ENCODE data around the gene SLIT2.

The SLIT2 gene

GRCh38 chr4:20297783-20298182, 46.1 kb downstream of the SLIT2 start:
- H3K36me3 ChIP-seq (ENCODE audit: control insufficient read depth in 1 of 2, insufficient read depth in 2 of 2, low read depth in 1 of 2, low read length in 2 of 2): no peaks in the 10 kb centered on the region
- no peak overlapping the region for H2BK5ac ChIP-seq (ENCODE audit: low read depth, low read length, poor library complexity, severe bottlenecking)
- peak overlapping the region; percentile 75 for H3K9ac ChIP-seq (ENCODE audit: low read length)
- H3K4me3 ChIP-seq (ENCODE audit: insufficient read depth in 1 of 2, low read depth in 1 of 2, low read length in 2 of 2): no peak overlapping the region
- no peak overlapping the region for H3K27ac ChIP-seq (ENCODE audit: low read length, poor library complexity, severe bottlenecking)
- WGBS: 100% methylated on average over 1 of the region's 6 CpGs
- H3K79me1 ChIP-seq (replicated peaks; ENCODE audit: low read length, poor library complexity, severe bottlenecking): no peaks in the 10 kb centered on the region
- H2BK120ac ChIP-seq (ENCODE audit: low read depth, low read length): no peak overlapping the region
- H3K4me1 ChIP-seq (ENCODE audit: control insufficient read depth, insufficient read depth, low read depth, low read length): no peaks in the 10 kb centered on the region
- H3K4ac ChIP-seq (ENCODE audit: low read depth in 1 of 2, low read length in 2 of 2): no peak overlapping the region
- no peak overlapping the region for H2AK5ac ChIP-seq (ENCODE audit: low read length, severe bottlenecking)
- no peak overlapping the region for H4K8ac ChIP-seq (ENCODE audit: low read length)
- no peaks in the 10 kb centered on the region for H3K27me3 ChIP-seq (ENCODE audit: control insufficient read depth in 1 of 2, insufficient read depth in 1 of 2, low read length in 2 of 2)
- H3K23ac ChIP-seq (ENCODE audit: low read length in 2 of 2): no peak overlapping the region
- H2AFZ ChIP-seq (ENCODE audit: low read depth, low read length): no peak overlapping the region
- no peak overlapping the region for H2BK15ac ChIP-seq (ENCODE audit: low read depth, poor library complexity, severe bottlenecking)
- H3K14ac ChIP-seq (ENCODE audit: low read length in 2 of 2): no peak overlapping the region
- H3K4me2 ChIP-seq (ENCODE audit: low read length, poor library complexity, severe bottlenecking): no peak overlapping the region
- H3K18ac ChIP-seq (ENCODE audit: low read depth in 1 of 2, low read length in 2 of 2): no peak overlapping the region
- no peak overlapping the region for H2BK12ac ChIP-seq (ENCODE audit: low read length in 2 of 2)
- no peak overlapping the region for H4K91ac ChIP-seq (ENCODE audit: low read length)
- no peaks in the 10 kb centered on the region for H3K9me3 ChIP-seq (ENCODE audit: control insufficient read depth, low read length)
- no peak for DNase-seq

DNA sequence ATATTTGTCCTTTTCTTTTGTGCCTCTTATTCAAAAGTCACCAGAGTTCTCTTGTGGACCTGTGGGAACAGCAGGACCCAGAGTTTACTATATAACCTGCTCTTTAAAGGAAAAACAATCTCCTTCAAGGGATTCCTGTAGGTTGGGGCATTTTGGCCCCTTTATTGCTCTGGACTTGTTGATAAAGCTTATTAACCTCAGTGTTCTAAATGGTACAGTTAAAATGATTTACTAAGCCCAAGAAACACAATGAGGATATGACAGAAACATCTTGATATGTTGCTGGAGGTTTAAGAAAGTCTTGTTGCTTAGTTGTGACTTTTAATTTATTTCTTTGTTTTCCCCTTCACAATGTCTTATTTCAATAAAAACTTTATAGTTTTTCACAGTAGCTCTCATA, 46.8 kb downstream of the SLIT2 start:
- Histone ChIP-seq H3K4me1 (ENCODE audit: control insufficient read depth, insufficient read depth, low read depth, low read length) (no peaks in the 10 kb centered on the region), H3K27me3 (ENCODE audit: control insufficient read depth in 1 of 2, insufficient read depth in 1 of 2, low read length in 2 of 2) (no peaks in the 10 kb centered on the region), H4K91ac (ENCODE audit: low read length) (no peak overlapping the region), H3K36me3 (ENCODE audit: control insufficient read depth in 1 of 2, insufficient read depth in 2 of 2, low read depth in 1 of 2, low read length in 2 of 2) (no peaks in the 10 kb centered on the region), H2AFZ (ENCODE audit: low read depth, low read length) (no peak overlapping the region), H2BK12ac (ENCODE audit: low read length in 2 of 2) (no peak overlapping the region), H3K4ac (ENCODE audit: low read depth in 1 of 2, low read length in 2 of 2) (no peak overlapping the region), H3K9me3 (ENCODE audit: control insufficient read depth, low read length) (no peaks in the 10 kb centered on the region), H2BK5ac (ENCODE audit: low read depth, low read length, poor library complexity, severe bottlenecking) (no peak overlapping the region), H3K18ac (ENCODE audit: low read depth in 1 of 2, low read length in 2 of 2) (no peak overlapping the region), H2BK120ac (ENCODE audit: low read depth, low read length) (no peak overlapping the region), H3K23ac (ENCODE audit: low read length in 2 of 2) (no peak overlapping the region), H3K4me2 (ENCODE audit: low read length, poor library complexity, severe bottlenecking) (no peak overlapping the region), H3K14ac (ENCODE audit: low read length in 2 of 2) (no peak overlapping the region), H4K8ac (ENCODE audit: low read length) (no peak overlapping the region), H3K4me3 (ENCODE audit: insufficient read depth in 1 of 2, low read depth in 1 of 2, low read length in 2 of 2) (no peak overlapping the region), H2BK15ac (ENCODE audit: low read depth, poor library complexity, severe bottlenecking) (no peak overlapping the region), H3K27ac (ENCODE audit: low read length, poor library complexity, severe bottlenecking) (no peak overlapping the region), H3K79me1 (replicated peaks; ENCODE audit: low read length, poor library complexity, severe bottlenecking) (no peaks in the 10 kb centered on the region), H3K9ac (ENCODE audit: low read length) (peak overlapping the region; percentile 68), H2AK5ac (ENCODE audit: low read length, severe bottlenecking) (no peak overlapping the region)
- no peak for DNase-seq

DNA sequence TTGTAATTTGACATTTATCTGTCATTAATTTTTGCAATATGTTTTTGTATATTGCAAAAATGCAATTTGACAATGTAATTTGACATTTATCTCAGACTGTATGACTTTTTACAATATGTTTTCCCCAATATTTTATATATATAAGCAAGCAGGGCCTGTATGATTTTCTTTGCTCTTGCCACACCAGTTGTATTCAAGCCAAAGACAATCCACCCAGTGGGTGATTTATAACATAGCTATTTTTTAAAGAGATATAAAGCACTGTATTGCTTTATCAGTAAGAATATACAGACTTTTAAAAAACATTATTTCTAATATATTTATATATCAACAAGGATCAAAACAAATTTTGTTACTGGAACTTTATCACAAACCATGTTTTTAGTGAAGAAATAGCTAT, 47.3 kb downstream of the SLIT2 start:
- H2AK5ac ChIP-seq (ENCODE audit: low read length, severe bottlenecking): no peak overlapping the region
- H4K8ac ChIP-seq (ENCODE audit: low read length): no peak overlapping the region
- H4K91ac ChIP-seq (ENCODE audit: low read length): no peak overlapping the region
- no peak overlapping the region for H3K23ac ChIP-seq (ENCODE audit: low read length in 2 of 2)
- H3K4me3 ChIP-seq (ENCODE audit: insufficient read depth in 1 of 2, low read depth in 1 of 2, low read length in 2 of 2): no peak overlapping the region
- no peaks in the 10 kb centered on the region for H3K79me1 ChIP-seq (replicated peaks; ENCODE audit: low read length, poor library complexity, severe bottlenecking)
- H3K27ac ChIP-seq (ENCODE audit: low read length, poor library complexity, severe bottlenecking): no peak overlapping the region
- H2BK120ac ChIP-seq (ENCODE audit: low read depth, low read length): no peak overlapping the region
- DNase-seq: no peak
- H2BK5ac ChIP-seq (ENCODE audit: low read depth, low read length, poor library complexity, severe bottlenecking): no peak overlapping the region
- no peaks in the 10 kb centered on the region for H3K9me3 ChIP-seq (ENCODE audit: control insufficient read depth, low read length)
- H2BK12ac ChIP-seq (ENCODE audit: low read length in 2 of 2): no peak overlapping the region
- H3K9ac ChIP-seq (ENCODE audit: low read length): peak overlapping the region; percentile 68
- H3K4ac ChIP-seq (ENCODE audit: low read depth in 1 of 2, low read length in 2 of 2): no peak overlapping the region
- no peaks in the 10 kb centered on the region for H3K27me3 ChIP-seq (ENCODE audit: control insufficient read depth in 1 of 2, insufficient read depth in 1 of 2, low read length in 2 of 2)
- no peaks in the 10 kb centered on the region for H3K4me1 ChIP-seq (ENCODE audit: control insufficient read depth, insufficient read depth, low read depth, low read length)
- H3K4me2 ChIP-seq (ENCODE audit: low read length, poor library complexity, severe bottlenecking): no peak overlapping the region
- H3K36me3 ChIP-seq (ENCODE audit: control insufficient read depth in 1 of 2, insufficient read depth in 2 of 2, low read depth in 1 of 2, low read length in 2 of 2): no peaks in the 10 kb centered on the region
- no peak overlapping the region for H3K18ac ChIP-seq (ENCODE audit: low read depth in 1 of 2, low read length in 2 of 2)
- H3K14ac ChIP-seq (ENCODE audit: low read length in 2 of 2): no peak overlapping the region
- no peak overlapping the region for H2BK15ac ChIP-seq (ENCODE audit: low read depth, poor library complexity, severe bottlenecking)
- no peak overlapping the region for H2AFZ ChIP-seq (ENCODE audit: low read depth, low read length)

DNA sequence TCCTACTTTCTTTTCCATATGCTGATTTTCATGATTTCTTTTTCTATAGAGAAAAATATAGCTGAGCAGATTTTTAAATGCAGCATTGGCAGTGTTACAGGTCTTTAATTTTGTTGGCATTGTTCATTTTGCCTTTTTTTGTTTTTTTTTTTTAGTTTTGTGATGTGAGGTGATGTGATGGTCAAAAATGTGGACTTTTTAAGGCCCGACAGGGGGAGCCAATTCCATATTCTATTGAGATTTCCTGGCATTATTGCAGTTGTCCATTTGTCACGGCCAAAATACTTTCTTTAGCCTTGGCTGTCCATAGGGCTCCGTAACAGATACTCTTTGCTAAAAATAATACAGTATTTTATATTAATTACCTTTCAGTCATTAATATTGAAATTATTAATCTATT, 47.8 kb downstream of the SLIT2 start:
- Histone ChIP-seq H3K14ac (ENCODE audit: low read length in 2 of 2) (no peak overlapping the region), H3K27ac (ENCODE audit: low read length, poor library complexity, severe bottlenecking) (no peak overlapping the region), H3K27me3 (ENCODE audit: control insufficient read depth in 1 of 2, insufficient read depth in 1 of 2, low read length in 2 of 2) (no peaks in the 10 kb centered on the region), H4K8ac (ENCODE audit: low read length) (no peak overlapping the region), H3K4me1 (ENCODE audit: control insufficient read depth, insufficient read depth, low read depth, low read length) (no peaks in the 10 kb centered on the region), H2AK5ac (ENCODE audit: low read length, severe bottlenecking) (no peak overlapping the region), H2BK120ac (ENCODE audit: low read depth, low read length) (no peak overlapping the region), H3K9me3 (ENCODE audit: control insufficient read depth, low read length) (no peaks in the 10 kb centered on the region), H2BK5ac (ENCODE audit: low read depth, low read length, poor library complexity, severe bottlenecking) (no peak overlapping the region), H2AFZ (ENCODE audit: low read depth, low read length) (no peak overlapping the region), H2BK12ac (ENCODE audit: low read length in 2 of 2) (no peak overlapping the region), H4K91ac (ENCODE audit: low read length) (no peak overlapping the region), H3K4ac (ENCODE audit: low read depth in 1 of 2, low read length in 2 of 2) (no peak overlapping the region), H3K18ac (ENCODE audit: low read depth in 1 of 2, low read length in 2 of 2) (no peak overlapping the region), H3K36me3 (ENCODE audit: control insufficient read depth in 1 of 2, insufficient read depth in 2 of 2, low read depth in 1 of 2, low read length in 2 of 2) (no peaks in the 10 kb centered on the region), H3K4me3 (ENCODE audit: insufficient read depth in 1 of 2, low read depth in 1 of 2, low read length in 2 of 2) (no peak overlapping the region), H3K23ac (ENCODE audit: low read length in 2 of 2) (no peak overlapping the region), H3K4me2 (ENCODE audit: low read length, poor library complexity, severe bottlenecking) (no peak overlapping the region), H2BK15ac (ENCODE audit: low read depth, poor library complexity, severe bottlenecking) (no peak overlapping the region), H3K79me1 (replicated peaks; ENCODE audit: low read length, poor library complexity, severe bottlenecking) (no peaks in the 10 kb centered on the region), H3K9ac (ENCODE audit: low read length) (peak overlapping the region; percentile 68)
- peak; percentile 35 for DNase-seq
- WGBS: 20% methylated on average over 1 of the region's 3 CpGs

Data from mesenchymal stem cell (in vitro differentiated cells and primary cell).